HG03342 (cell line): ENCODE measurements around the gene VPS9D1.
"Not testable (repeated sequence)": the region's sequence is repeated elsewhere in the genome, so short reads cannot be mapped to it uniquely, and the experiment has no call there.

Experiments
- ATAC-seq: cut with Tn5 transposase; IDR thresholded peaks from one replicate; pipeline ENCODE4 v1.9.1; 2021; ENCODE audit warnings: mild to moderate bottlenecking, moderate library complexity; ENCODE audit not compliant: unreplicated experiment

Gene VPS9D1

DNA sequence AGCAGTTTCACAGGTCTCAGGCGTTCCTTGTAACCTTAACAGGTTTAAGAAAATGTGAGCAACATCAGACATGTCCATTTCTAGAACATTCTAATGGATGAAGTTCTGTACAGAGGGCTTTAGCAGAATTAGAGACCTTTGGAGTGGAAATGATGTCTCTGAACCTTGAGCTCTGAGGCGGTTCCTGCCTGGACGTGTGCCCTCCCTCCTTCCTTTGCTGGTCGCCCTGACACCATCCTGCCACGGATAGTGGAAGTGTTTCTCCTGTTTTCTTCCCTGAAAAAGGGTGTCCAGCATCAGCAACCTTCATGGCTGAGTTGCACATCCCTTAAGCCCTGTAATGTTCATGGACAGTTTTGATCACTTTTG lies 51.9 kb downstream of the VPS9D1 start:
- ATAC-seq: no peak

DNA sequence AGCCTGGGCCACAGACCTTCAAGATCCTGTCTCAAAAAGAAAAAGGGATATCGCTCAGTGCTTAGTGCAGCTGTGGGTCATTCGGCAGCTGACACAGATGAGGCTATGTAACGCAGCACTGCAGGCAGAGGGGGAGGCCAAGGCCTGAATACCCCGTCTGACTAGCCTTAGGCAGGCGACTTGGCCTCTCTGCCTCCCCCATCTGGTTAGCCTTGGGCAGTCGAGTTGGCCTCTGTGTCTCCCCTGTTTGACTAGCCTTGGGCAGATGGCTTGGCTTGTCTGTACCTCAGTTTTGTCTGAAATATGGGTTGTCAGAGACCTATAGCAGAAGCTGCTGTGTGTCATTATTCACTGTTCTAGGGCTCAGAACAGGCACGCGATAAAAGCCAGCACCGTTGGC lies 53.1 kb downstream of the VPS9D1 start:
- no peak for ATAC-seq

DNA sequence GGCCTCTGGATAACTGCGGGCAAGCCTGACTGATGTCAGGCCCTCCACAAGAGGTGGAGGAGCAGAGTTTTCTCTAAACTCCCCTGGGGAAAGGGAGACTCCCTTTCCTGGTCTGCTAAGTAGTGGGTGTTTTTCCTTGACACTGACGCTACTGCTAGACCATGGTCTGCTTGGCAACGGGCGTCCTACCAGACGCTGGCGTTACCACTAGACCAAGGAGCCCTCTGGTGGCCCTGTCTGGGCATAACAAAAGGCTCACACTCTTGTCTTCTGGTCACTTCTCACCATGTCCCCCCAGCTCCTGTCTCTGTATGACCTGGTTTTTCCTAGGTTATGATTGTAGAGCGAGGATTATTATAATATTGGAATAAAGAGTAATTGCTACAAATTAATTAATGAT lies 53.7 kb downstream of the VPS9D1 start:
- ATAC-seq: not testable (repeated sequence)

DNA sequence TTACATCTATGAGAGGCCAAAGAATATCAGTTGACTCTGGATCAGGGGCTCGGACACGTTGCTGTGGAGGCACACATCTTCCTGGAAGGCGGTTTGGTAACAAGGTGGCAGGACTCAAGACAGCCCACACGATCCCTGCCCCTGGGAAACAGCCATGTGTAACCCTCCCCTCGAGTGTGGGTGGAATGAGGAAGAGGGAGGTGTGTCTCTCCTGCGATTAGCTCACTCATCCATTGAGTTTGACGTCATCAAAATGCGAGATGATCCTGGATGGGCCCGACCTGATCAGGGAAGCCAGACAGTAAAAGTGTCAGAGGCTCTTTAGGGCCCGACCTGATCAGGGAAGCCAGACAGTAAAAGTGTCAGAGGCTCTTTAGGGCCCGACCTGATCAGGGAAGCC lies 56.5 kb downstream of the VPS9D1 start:
- not testable (repeated sequence) for ATAC-seq

DNA sequence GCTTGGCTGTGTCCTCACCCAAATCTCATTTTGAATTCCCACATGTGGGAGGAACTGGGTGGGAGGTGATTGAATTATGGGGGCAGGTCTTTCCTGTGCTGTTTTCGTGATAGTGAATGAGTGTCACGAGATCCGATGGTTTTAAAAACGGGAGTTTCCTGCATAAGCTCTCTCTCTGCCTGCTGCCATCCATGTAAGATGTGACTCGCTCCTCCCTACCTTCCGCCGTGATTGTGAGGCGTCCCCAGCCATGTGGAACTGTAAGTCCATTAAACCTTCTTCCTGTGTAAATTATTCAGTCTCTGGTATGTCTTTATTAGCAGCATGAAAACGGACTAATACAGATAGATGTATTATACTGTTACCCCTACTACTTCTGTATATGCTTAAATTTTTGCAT lies 59.5 kb downstream of the VPS9D1 start:
- ATAC-seq: no peak

DNA sequence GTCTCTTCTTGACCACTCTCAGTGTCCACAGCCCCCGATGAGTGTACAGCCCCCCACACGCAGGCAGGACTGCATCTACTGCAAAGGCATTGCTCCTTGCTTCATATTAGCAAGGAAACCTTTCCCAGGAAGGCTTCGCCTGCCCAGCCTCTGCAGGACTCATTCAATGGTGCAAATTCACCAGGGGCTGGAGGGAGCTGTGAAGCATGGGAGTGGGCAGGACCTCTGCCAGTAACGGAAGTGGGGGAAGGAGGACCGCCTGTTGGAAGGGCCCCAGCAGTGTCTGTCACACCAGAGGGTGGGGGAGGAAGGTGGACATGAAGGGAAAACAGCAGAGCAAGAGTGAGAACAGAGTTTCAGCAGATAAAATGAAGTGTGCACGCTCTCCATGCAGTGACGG lies 60.6 kb downstream of the VPS9D1 start:
- no peak for ATAC-seq

DNA sequence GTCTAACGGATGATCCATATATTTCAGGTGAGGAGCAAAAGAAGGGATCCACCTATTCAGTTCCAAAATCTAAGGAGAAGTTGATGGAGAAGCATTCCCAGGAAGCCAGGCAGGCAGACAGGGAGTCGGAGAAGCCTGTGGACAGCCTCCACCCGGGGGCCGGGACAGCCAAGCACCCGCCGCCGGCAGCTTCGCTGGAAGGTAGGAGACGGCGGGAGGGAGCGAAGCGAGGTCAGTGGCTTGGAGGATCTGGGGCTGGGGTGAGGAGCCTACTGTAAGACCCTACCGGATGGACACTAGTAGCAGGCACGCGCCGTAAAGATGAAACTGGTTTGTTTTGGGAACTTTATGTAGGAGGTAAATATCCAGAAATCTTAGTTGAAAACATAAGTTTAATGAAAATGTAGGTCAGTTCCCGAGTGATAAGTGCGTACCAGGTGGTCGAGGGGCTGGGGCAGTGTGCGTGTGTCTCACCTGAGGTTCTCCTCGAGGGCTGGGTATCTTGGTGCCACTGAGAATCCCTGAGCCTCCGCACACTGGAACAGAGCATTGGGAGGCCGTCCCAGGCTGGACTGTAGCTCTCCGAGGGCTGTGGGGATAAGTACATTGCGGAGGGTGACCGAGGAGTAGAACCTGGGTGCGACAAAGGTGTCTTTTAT lies 62.3 kb downstream of the VPS9D1 start:
- peak; percentile 6 for ATAC-seq

DNA sequence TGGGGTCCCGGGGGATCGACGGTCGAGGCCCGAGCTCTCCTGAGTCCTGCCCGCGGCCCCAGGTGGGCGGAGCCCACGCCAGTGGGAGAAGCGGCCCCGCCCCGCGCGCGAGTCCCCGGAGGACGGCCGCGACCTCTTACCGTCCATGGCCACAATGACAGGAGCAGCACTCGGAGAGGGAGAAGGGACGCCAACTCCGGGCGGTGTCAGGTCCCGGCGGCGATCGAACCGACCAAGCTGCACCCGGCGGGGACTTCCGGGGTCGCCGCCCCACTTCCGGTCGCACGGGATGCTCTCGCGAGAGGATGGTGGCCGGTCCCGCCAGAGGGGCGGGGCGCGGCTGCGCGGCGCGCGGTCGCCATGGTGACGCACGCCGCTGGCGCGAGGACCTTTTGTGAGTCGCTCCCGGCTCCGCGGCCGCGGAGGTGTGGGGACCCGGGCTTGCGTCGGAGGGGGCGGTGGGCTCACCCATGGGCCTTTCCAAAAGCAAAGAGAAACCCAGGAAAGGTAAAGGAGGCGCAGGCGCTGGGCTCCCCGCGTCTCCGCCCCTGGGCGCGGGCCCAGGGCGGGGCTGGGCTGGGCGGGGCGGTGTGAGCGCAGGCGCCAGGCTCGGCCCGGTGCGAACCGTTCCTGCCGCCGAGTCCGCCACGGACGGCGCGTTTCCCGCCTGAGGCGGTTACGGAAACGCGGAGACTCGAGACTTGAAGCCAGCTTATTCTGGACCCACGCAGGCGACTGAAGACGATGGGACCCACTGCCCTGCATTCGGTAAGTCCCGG lies 63.1 kb downstream of the VPS9D1 start, which contains the start of the genes CHMP1A and SPATA33:
TSS of gene CHMP1A (minus strand) at position 267 of the 779 bp plus-strand sequence. CDS start at position 147, 120 bp downstream.
TSS of gene SPATA33 (plus strand) at position 395 of the 779 bp plus-strand sequence. CDS start at position 471, 76 bp downstream.
- peak; percentile 89 for ATAC-seq
